HEK293 (cell line): ENCODE measurements around the gene DDB1.

ENCODE experiments used
- CTCF ChIA-PET: fragments of 350-600 bp; formaldehyde crosslinking; extraction: SDS; loops from one replicate; lab custom pipeline; 2021; ENCODE audit warnings: antibody characterized with exemption; lab: Yijun Ruan, JAX
- POLR2A ChIA-PET: fragments of 300-600 bp; formaldehyde crosslinking; extraction: SDS; loops from one replicate; lab custom pipeline; 2020; ENCODE audit warnings: antibody characterized with exemption, inconsistent platforms; lab: Yijun Ruan, JAX
- H3K27ac ChIP-seq: fragments of 200-500 bp; sonication (Bioruptor generic); 2 replicates; pipeline ENCODE4 v1.5.1; 2014; ENCODE audit warnings: low read depth, low read length, control low read depth, inconsistent platforms; ENCODE audit errors: extremely low read depth
- H3K36me3 ChIP-seq, 2 experiments: fragments of 200-500 bp in 1 of 2; sonication (Bioruptor generic) in 1 of 2; 1 replicate in 1 of 2; 2 replicates in 1 of 2; pipeline ENCODE4 v1.5.1; 2014 to 2017; ENCODE audit warnings: inconsistent platforms in 2 of 2, low read length in 2 of 2; ENCODE audit not compliant: control insufficient read depth in 2 of 2, insufficient read depth in 1 of 2
- H3K4me1 ChIP-seq: fragments of 200-500 bp; sonication (Bioruptor generic); 2 replicates; pipeline ENCODE4 v1.5.1; 2014; ENCODE audit warnings: mild to moderate bottlenecking, low read length, inconsistent platforms; ENCODE audit not compliant: control insufficient read depth, insufficient read depth
- H3K4me3 ChIP-seq: 2 replicates; pipeline ENCODE4 v1.5.1; 2011; ENCODE audit warnings: low read depth, mild to moderate bottlenecking, control low read depth, low read length, moderate library complexity
- H3K9me3 ChIP-seq: fragments of 200-500 bp; sonication (Bioruptor generic); 2 replicates; pipeline ENCODE4 v1.5.1; 2014; ENCODE audit warnings: low read depth, low read length, inconsistent platforms; ENCODE audit not compliant: control insufficient read depth, insufficient read depth
- FEZF1 ChIP-seq: fragments of 450-650 bp; formaldehyde crosslinking; IDR thresholded peaks from 2 replicates; pipeline ENCODE4 v1.5.1; 2016; ENCODE audit warnings: missing biosample characterization, missing genetic modification characterization
- GLI4 ChIP-seq: fragments of 450-650 bp; formaldehyde crosslinking; IDR thresholded peaks from 2 replicates; pipeline ENCODE4 v1.5.1; 2016; ENCODE audit warnings: missing biosample characterization, missing genetic modification characterization
- SCRT1 ChIP-seq: fragments of 450-650 bp; formaldehyde crosslinking; IDR thresholded peaks from 2 replicates; pipeline ENCODE4 v1.5.1; 2016; ENCODE audit warnings: missing biosample characterization, missing genetic modification characterization, borderline replicate concordance
- ZBTB7A ChIP-seq: fragments of 450-650 bp; formaldehyde crosslinking; IDR thresholded peaks from 2 replicates; pipeline ENCODE4 v1.5.1; 2016; ENCODE audit warnings: low read depth, missing biosample characterization, missing genetic modification characterization
- ZIC2 ChIP-seq: fragments of 450-650 bp; formaldehyde crosslinking; IDR thresholded peaks from 2 replicates; pipeline ENCODE4 v1.5.1; 2016; ENCODE audit warnings: missing biosample characterization, missing genetic modification characterization
- ZNF10 ChIP-seq: fragments of 450-650 bp; formaldehyde crosslinking; IDR thresholded peaks from 2 replicates; pipeline ENCODE4 v1.5.1; 2017; ENCODE audit warnings: missing biosample characterization, missing genetic modification characterization
- ZNF16 ChIP-seq: fragments of 450-650 bp; formaldehyde crosslinking; IDR thresholded peaks from 2 replicates; pipeline ENCODE4 v1.5.1; 2016; ENCODE audit warnings: low read depth, missing biosample characterization, missing genetic modification characterization
- ZNF19 ChIP-seq: fragments of 450-650 bp; formaldehyde crosslinking; IDR thresholded peaks from 2 replicates; pipeline ENCODE4; 2016; ENCODE audit warnings: missing biosample characterization, missing genetic modification characterization, low read depth
- ZNF211 ChIP-seq: fragments of 450-650 bp; formaldehyde crosslinking; IDR thresholded peaks from 2 replicates; pipeline ENCODE4 v1.5.1; 2016; ENCODE audit warnings: low read depth, missing biosample characterization, missing genetic modification characterization
- ZNF221 ChIP-seq: fragments of 450-650 bp; formaldehyde crosslinking; IDR thresholded peaks from 2 replicates; pipeline ENCODE4 v1.5.1; 2017; ENCODE audit warnings: missing biosample characterization, missing genetic modification characterization, borderline replicate concordance
- ZNF362 ChIP-seq: fragments of 450-650 bp; formaldehyde crosslinking; IDR thresholded peaks from 2 replicates; pipeline ENCODE4 v1.5.1; 2016; ENCODE audit warnings: missing biosample characterization, missing genetic modification characterization
- ZNF398 ChIP-seq: fragments of 450-650 bp; formaldehyde crosslinking; IDR thresholded peaks from 2 replicates; pipeline ENCODE4 v1.5.1; 2017; ENCODE audit warnings: missing biosample characterization, missing genetic modification characterization
- ZNF48 ChIP-seq: fragments of 450-650 bp; formaldehyde crosslinking; IDR thresholded peaks from 2 replicates; pipeline ENCODE4 v1.5.1; 2016; ENCODE audit warnings: missing biosample characterization, missing genetic modification characterization
- ZNF596 ChIP-seq: fragments of 450-650 bp; IDR thresholded peaks from 2 replicates; pipeline ENCODE4 v1.5.0; 2018; ENCODE audit warnings: missing biosample characterization, mild to moderate bottlenecking, missing genetic modification characterization, moderate library complexity
- ZNF785 ChIP-seq: fragments of 450-650 bp; formaldehyde crosslinking; IDR thresholded peaks from 2 replicates; pipeline ENCODE4 v1.5.1; 2016; ENCODE audit warnings: missing biosample characterization, missing genetic modification characterization
- ZNF791 ChIP-seq: fragments of 450-650 bp; formaldehyde crosslinking; IDR thresholded peaks from 2 replicates; pipeline ENCODE4 v1.5.1; 2016; ENCODE audit warnings: missing biosample characterization, missing genetic modification characterization

Gene DDB1

DNA sequence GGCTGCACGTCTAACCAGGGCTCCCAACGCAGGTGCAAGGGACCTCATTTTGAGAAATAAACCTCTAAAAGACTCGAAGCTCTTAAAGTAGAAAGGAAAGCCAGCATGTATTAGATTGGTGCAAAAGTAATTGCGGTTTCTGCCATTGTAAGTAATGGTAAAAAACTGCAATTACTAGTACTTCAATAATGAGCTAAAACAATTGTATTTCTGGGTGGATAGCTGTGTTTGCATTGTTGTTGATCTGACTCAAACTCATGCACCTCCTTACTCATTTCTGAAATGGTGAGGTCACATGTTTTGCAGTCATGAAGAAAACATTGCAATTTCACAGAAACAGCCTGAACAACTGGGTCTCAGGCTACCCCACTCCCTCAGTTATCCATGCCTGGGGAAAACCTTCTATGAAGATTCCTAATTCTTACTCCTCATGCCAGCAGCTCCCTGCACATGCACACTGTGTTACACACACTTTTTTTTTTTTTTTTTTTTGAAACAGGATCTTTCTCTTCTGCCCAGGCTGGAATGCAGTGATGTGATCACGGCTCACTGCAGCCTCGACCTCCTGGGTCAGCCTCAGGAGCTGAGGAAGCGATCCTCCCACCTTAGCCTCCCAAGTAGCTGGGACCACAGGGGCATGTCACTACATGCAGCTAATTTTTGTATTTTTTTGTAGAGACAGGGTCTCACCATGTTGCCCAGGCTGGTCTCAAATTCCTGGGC, 62.4 kb downstream of the DDB1 start:
- H3K27ac ChIP-seq: no peak overlapping the region

DNA sequence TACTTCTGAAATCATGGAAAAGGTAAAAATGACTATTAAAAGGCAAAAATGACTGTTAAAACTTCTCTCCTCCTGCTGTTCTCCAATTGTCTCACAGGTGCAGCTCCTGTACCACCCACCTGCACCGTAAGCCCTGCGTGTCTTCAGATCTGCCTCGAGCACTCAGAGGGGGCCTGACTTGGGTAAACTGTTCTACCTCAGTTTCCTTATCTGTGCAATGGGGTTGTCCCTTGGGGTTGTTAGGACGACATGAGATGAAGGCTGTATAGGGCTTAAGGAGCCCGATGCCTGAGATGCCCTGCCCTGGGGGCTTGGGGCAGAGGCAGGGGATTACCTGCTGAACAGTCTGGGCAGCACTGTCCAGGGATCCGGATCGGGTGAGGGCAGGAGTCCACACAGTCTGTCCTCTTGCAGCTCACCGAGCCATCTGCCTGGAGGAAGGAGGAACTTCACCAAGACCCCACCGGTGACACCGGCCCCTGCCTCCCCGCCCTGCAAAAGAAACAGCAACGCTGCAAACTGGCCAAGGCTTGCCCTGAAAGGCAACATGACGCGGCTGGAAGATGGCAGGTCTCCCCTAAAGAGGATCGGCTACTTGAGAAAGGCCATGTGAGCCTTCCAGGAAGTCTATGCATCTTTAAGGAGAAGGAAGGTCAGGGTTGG, 64.2 kb downstream of the DDB1 start:
- TF ChIP-seq ZNF16 (tag by site-specific recombination): no peak
- no peak for TF ChIP-seq ZNF596
- no peak for TF ChIP-seq ZBTB7A
- no peak for TF ChIP-seq ZNF211 (tag by site-specific recombination)
- TF ChIP-seq ZNF785 (tag by site-specific recombination): no peak
- TF ChIP-seq ZNF398 (tag by site-specific recombination): no peak
- TF ChIP-seq FEZF1 (tag by site-specific recombination): no peak
- no peak for TF ChIP-seq ZNF10 (tag by site-specific recombination)
- no peak for TF ChIP-seq GLI4
- TF ChIP-seq SCRT1 (tag by site-specific recombination): no peak
- Histone ChIP-seq H3K9me3 (no peaks in the 10 kb centered on the region), H3K36me3 (peaks cover 0 to 10% of the 10 kb centered on the region in 2 experiments; a peak in 1 of 3 replicates), H3K4me3 (no peak overlapping the region), H3K27ac (no peak overlapping the region), H3K4me1 (no peaks in the 10 kb centered on the region)
- ChIA-PET POLR2A (interaction anchor here (1.1 kb wide), 1 partner anchor 93 kb away, joined by 3 read pairs; the partner anchor contains the start of gene CYB561A3), CTCF (interaction anchor here (0.6 to 3.6 kb wide), 2 partner anchors 10 to 14 kb away, joined by 3 to 13 read pairs; no protein-coding TSS in a partner anchor)

More for the DNA sequence above, 62.4 kb downstream of the DDB1 start:
- TF ChIP-seq ZNF791 (tag by site-specific recombination) (no peak), ZNF48 (no peak), ZNF362 (tag by site-specific recombination) (peak; percentile 64; the same call in 1 of the 2 replicates)
- ChIA-PET POLR2A (interaction anchor here (0.7 kb wide), 1 partner anchor 61 kb away, joined by 4 read pairs; no protein-coding TSS in a partner anchor), CTCF (interaction anchor here (0.8 to 3.6 kb wide), 2 partner anchors 16 to 443 kb away, joined by 3 to 13 read pairs; no protein-coding TSS in a partner anchor)
- no peaks in the 10 kb centered on the region for H3K4me1 ChIP-seq
- peaks cover 0 to 16% of the 10 kb centered on the region in 2 experiments; a peak in 1 of 3 replicates for H3K36me3 ChIP-seq
- H3K4me3 ChIP-seq: no peak overlapping the region
- H3K9me3 ChIP-seq: no peaks in the 10 kb centered on the region

GRCh38 chr11:61267437-61267841, 65.5 kb downstream of the DDB1 start:
- no peak overlapping the region for H3K27ac ChIP-seq
- no peaks in the 10 kb centered on the region for H3K4me1 ChIP-seq
- H3K9me3 ChIP-seq: no peaks in the 10 kb centered on the region
- POLR2A ChIA-PET: no interaction called here
- TF ChIP-seq ZIC2 (tag by site-specific recombination): peak; percentile 16; the same call in 1 of the 2 replicates
- no peak for TF ChIP-seq ZNF19 (tag by site-specific recombination)
- no peak for TF ChIP-seq ZNF221 (tag by site-specific recombination)
- TF ChIP-seq, all 188 proteins: peak for 1
- Histone ChIP-seq H3K36me3 (peaks cover 0 to 14% of the 10 kb centered on the region in 2 experiments; a peak in 1 of 3 replicates), H3K4me3 (no peak overlapping the region)
- CTCF ChIA-PET: interaction anchor here (3.6 kb wide), 1 partner anchor 13 kb away, joined by 13 read pairs; no protein-coding TSS in a partner anchor
